GM23248 (cell line): Measurements from ENCODE around the gene ACOT11. TPM values are rescaled to one million over a fixed set of nuclear protein-coding genes. Genes with fewer than 3 reads are reported as not detected.

Source experiments
- DNase-seq: peaks from one replicate; pipeline ENCODE4 v3.0.0-alpha.2; 2015
- H2AFZ ChIP-seq: fragments of 200-600 bp; sonication (generic); 2 replicates; pipeline ENCODE4 v1.6.1; 2016; ENCODE audit warnings: antibody characterized with exemption
- H3F3A ChIP-seq: fragments of 200-600 bp; sonication (generic); 2 replicates; pipeline ENCODE4 v1.6.1; 2016; ENCODE audit warnings: mild to moderate bottlenecking, antibody characterized with exemption, mixed run types; ENCODE audit not compliant: insufficient read depth
- H3K27ac ChIP-seq: fragments of 200-600 bp; sonication (generic); 2 replicates; pipeline ENCODE4 v1.5.1; 2016; ENCODE audit warnings: mild to moderate bottlenecking
- H3K27me3 ChIP-seq: fragments of 200-600 bp; sonication (generic); replicated peaks from 2 replicates; pipeline ENCODE4 v1.6.1; 2016; ENCODE audit warnings: mild to moderate bottlenecking; ENCODE audit not compliant: insufficient read depth
- H3K36me3 ChIP-seq: fragments of 200-600 bp; sonication (generic); 2 replicates; pipeline ENCODE4 v1.6.1; 2016; ENCODE audit warnings: low read depth, mild to moderate bottlenecking
- H3K4me1 ChIP-seq: fragments of 200-600 bp; sonication (generic); 2 replicates; pipeline ENCODE4 v1.6.1; 2016; ENCODE audit warnings: mild to moderate bottlenecking; ENCODE audit not compliant: insufficient read depth
- H3K4me2 ChIP-seq: fragments of 200-600 bp; sonication (generic); one replicate; pipeline ENCODE4 v1.6.1; 2016; ENCODE audit warnings: mild to moderate bottlenecking; ENCODE audit not compliant: unreplicated experiment
- H3K4me3 ChIP-seq: fragments of 200-600 bp; sonication (generic); 2 replicates; pipeline ENCODE4 v1.5.1; 2016; ENCODE audit warnings: mild to moderate bottlenecking
- H3K79me2 ChIP-seq: fragments of 200-600 bp; sonication (generic); 2 replicates; pipeline ENCODE4 v1.6.1; 2016; ENCODE audit warnings: mild to moderate bottlenecking; ENCODE audit not compliant: insufficient read depth
- H3K9ac ChIP-seq: fragments of 200-600 bp; sonication (generic); 2 replicates; pipeline ENCODE4 v1.6.1; 2016; ENCODE audit warnings: mild to moderate bottlenecking
- H3K9me2 ChIP-seq: fragments of 200-600 bp; sonication (generic); 2 replicates; pipeline ENCODE4 v1.6.1; 2016; ENCODE audit warnings: mixed run types, mild to moderate bottlenecking, moderate library complexity; ENCODE audit not compliant: insufficient read depth
- H3K9me3 ChIP-seq: fragments of 200-600 bp; sonication (generic); one replicate; pipeline ENCODE4 v1.6.1; 2017; ENCODE audit warnings: low read depth
- H4K20me1 ChIP-seq: fragments of 200-600 bp; sonication (generic); 2 replicates; pipeline ENCODE4 v1.6.0; 2016; ENCODE audit not compliant: insufficient read depth
- EZH2 ChIP-seq: fragments of 200-600 bp; sonication (generic); IDR thresholded peaks from 2 replicates; pipeline ENCODE4 v1.6.1; 2018; ENCODE audit warnings: antibody characterized with exemption, mild to moderate bottlenecking; ENCODE audit not compliant: insufficient read depth, poor library complexity, severe bottlenecking
- EZH2phosphoT487 ChIP-seq: fragments of 200-600 bp; sonication (generic); IDR thresholded peaks from 2 replicates; pipeline ENCODE4 v1.6.1; 2018; ENCODE audit warnings: antibody characterized with exemption, moderate library complexity, mild to moderate bottlenecking, low read depth; ENCODE audit not compliant: insufficient read depth
- WGBS, 2 experiments: methylation state at CpG; one replicate each; pipeline ENCODE4 v1.1.6; 2015 to 2017; ENCODE audit warnings: low lambda C conversion rate in 2 of 2, low coverage in 1 of 2; ENCODE audit errors: missing lambda C conversion rate in 2 of 2; 5-methylcytosine and 5-hydroxymethylcytosine counted together
- in situ Hi-C: fragments of 300-500 bp; cut with MboI; formaldehyde crosslinking; loops from 2 replicates; pipeline ENCODE4 v1.15.0; 2020
- polyA plus RNA-seq: library from polyadenylated mRNA; unstranded; fragments of >200 nt; fragmentation: Nextera tagmentation; extraction: Ambion mirVana; gene quantifications from 2 replicates; pipeline ENCODE4 v1.2.1, GENCODE V29; 2016
- total RNA-seq: library from RNA; depleted of rRNA; stranded (reverse); fragments of >200 nt; shearing (Covaris generic); gene quantifications from 2 replicates; pipeline ENCODE4 v1.2.3, GENCODE V29; 2014

The ACOT11 gene
- total and polyA plus RNA-seq, 2 experiments from 2014 or later, result 3.4 to 3.6 TPM

DNA sequence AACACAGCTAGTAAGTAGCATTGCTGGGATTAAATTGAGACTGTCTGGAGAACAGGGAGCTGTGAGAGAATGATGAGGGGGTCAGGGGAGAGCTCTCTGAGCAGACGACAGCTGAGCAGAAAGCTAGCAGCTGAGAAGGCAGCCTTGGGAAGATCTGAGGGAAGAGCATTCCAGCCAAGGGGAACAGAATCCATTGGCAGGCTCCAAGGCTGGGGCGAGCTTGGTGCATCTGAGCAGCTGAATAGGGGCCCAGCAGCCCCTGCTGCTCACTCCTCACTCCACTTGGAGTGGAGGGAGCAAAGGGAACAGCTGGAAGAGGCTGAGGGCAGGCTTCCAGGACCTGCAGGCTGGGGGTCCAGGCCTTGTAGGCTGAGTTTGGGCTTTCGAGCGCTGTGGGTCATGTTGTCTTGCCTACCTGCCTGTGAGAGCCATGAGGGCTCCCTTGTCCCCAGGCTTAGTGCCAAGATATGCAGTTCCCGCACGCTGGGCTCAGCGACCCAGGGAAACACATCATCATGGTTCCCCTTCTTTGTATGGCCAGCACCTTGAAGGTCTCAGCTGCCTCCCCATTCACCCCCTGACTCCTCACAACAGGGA is 10.5 kb downstream of the ACOT11 start:
- Histone ChIP-seq H3K4me1 (no peaks in the 10 kb centered on the region), H3K9me3 (peaks cover 4% of the 10 kb centered on the region), H2AFZ (no peak overlapping the region), H3K9ac (no peak overlapping the region), H3K36me3 (no peaks in the 10 kb centered on the region), H3K9me2 (no peaks in the 10 kb centered on the region), H3K4me2 (no peak overlapping the region), H4K20me1 (no peaks in the 10 kb centered on the region), H3K27ac (no peak overlapping the region), H3F3A (no peaks in the 10 kb centered on the region), H3K4me3 (no peak overlapping the region), H3K79me2 (no peaks in the 10 kb centered on the region), H3K27me3 (no peaks in the 10 kb centered on the region)
- TF ChIP-seq EZH2, result no peak
- TF ChIP-seq EZH2phosphoT487, result no peak
- no peak for DNase-seq
- in situ Hi-C loops, result no loop called here
- 91 to 94% methylated on average over 7 of the region's 7 CpGs for WGBS, 2 experiments

DNA sequence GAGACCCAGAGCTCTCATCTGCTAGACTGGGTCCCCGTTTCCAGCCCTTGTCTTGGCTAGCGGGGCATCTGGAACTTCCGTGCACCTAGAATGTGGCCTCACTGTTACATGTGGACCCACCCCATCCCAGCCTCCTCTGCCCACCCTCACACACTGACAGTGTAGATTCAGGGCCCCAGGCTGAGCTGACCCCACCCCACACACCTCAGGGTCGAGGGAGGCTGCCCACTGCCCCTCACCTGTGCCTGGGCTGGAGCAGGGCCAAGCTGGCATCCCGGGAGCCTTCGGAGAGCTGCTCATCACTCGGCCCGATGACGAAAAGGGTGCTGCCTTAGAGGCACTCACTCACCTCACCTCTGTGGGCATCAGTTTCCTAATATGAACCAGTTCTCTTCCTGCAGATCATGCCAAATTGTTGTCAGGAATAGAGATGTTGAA is 11.1 kb downstream of the ACOT11 start:
- 66 to 74% methylated on average over 9 of the region's 9 CpGs for whole genome bisulfite sequencing, 2 experiments
- no peak overlapping the region for H3K27ac ChIP-seq
- H3K4me3 ChIP-seq, result no peak overlapping the region
- in situ Hi-C loops, result no loop called here
- H3K27me3 ChIP-seq, result no peaks in the 10 kb centered on the region
- H2AFZ ChIP-seq, result no peak overlapping the region
- H3F3A ChIP-seq, result no peaks in the 10 kb centered on the region
- no peaks in the 10 kb centered on the region for H3K36me3 ChIP-seq
- H3K79me2 ChIP-seq, result no peaks in the 10 kb centered on the region
- H3K4me2 ChIP-seq, result no peak overlapping the region
- peaks cover 4% of the 10 kb centered on the region for H3K9me3 ChIP-seq
- DNase-seq, result no peak
- TF ChIP-seq EZH2phosphoT487 (no peak), EZH2 (no peak)
- H3K9ac ChIP-seq, result no peak overlapping the region
- H4K20me1 ChIP-seq, result no peaks in the 10 kb centered on the region
- no peaks in the 10 kb centered on the region for H3K9me2 ChIP-seq
- H3K4me1 ChIP-seq, result no peaks in the 10 kb centered on the region

DNA sequence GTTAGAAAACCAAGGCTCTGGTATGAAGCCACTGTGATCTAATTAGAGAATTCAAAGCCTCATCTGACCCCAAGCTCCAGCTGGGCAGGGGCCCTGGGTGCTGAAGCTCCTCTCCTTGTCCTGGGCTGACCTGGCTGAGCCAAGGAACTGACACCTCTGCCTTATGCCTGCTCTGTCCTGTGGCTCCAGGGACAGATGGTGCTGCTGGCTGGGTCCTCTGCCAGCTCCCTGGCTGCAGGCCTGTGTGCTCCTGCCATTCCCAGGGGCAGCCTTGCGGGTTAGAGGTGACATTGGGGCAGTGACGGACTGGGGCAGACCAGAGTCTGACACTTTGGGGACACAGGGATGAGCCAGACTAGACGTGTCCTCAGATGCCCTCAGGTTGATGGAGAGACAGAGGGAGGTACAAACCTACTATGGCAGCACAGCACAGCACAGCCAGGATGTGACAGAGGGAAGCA is 11.8 kb downstream of the ACOT11 start:
- H3K9me2 ChIP-seq, result no peaks in the 10 kb centered on the region

DNA sequence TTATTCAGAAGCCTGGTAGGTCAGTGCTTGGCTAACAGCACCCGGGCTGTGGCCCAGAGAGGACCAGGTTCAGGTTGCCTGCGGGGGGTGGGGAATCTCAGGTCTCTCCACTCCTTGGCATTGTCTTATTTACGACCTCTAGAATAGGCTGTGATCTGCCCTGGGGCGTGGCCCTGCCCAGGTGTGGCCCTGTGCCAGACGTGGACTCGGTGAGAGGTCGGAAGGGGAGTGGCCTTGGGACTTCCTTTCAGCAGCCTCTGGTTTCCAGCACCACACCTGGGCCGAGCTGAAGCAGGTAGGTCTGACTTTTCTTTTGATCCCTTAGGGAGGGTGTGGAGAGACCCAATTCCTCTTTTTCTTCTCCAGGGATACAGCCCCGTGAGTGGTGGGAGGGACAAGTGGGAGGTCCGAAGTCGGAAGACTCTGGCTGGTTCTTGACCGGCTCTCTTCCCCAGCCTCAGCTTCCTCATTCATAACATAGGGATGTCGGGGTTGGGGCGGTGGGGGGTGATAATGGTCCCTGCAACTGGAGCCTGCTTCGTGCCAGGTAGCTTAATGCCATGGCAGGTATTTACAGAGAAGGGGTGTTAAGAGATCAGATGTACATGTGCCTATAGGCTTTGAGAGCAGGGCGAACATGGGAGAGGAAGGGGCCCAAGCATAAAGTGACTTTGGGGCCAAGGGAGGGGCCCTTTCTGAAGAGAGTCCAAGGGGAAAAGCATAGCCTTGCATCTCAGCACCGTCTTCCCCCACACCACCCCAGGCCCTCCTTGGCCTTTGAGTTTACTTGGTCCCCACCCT is 16.5 kb downstream of the ACOT11 start:
- WGBS, 2 experiments, result 83 to 87% methylated on average over 17 of the region's 17 CpGs
- H3K36me3 ChIP-seq, result no peaks in the 10 kb centered on the region
- no peak overlapping the region for H3K27ac ChIP-seq
- H2AFZ ChIP-seq, result no peak overlapping the region
- H3K27me3 ChIP-seq, result no peaks in the 10 kb centered on the region
- H3K79me2 ChIP-seq, result no peaks in the 10 kb centered on the region
- no peaks in the 10 kb centered on the region for H3K9me3 ChIP-seq
- H4K20me1 ChIP-seq, result no peaks in the 10 kb centered on the region
- no peak overlapping the region for H3K4me2 ChIP-seq
- H3K9me2 ChIP-seq, result no peaks in the 10 kb centered on the region
- no peaks in the 10 kb centered on the region for H3F3A ChIP-seq
- H3K4me3 ChIP-seq, result no peak overlapping the region
- H3K9ac ChIP-seq, result no peak overlapping the region
- TF ChIP-seq EZH2 (no peak), EZH2phosphoT487 (no peak)
- in situ Hi-C loops, result no loop called here
- DNase-seq, result no peak
- H3K4me1 ChIP-seq, result peaks cover 6% of the 10 kb centered on the region

More for the DNA sequence above, 11.8 kb downstream of the ACOT11 start:
- 63 to 70% methylated on average over 3 of the region's 3 CpGs for WGBS, 2 experiments
- Histone ChIP-seq H3K4me2 (no peak overlapping the region), H3K4me3 (no peak overlapping the region), H3K27ac (no peak overlapping the region), H2AFZ (no peak overlapping the region), H3F3A (no peaks in the 10 kb centered on the region), H3K9ac (no peak overlapping the region), H3K9me3 (peaks cover 4% of the 10 kb centered on the region), H3K27me3 (no peaks in the 10 kb centered on the region), H3K36me3 (no peaks in the 10 kb centered on the region), H3K79me2 (no peaks in the 10 kb centered on the region), H3K4me1 (no peaks in the 10 kb centered on the region), H4K20me1 (no peaks in the 10 kb centered on the region)
- TF ChIP-seq EZH2phosphoT487, result no peak
- TF ChIP-seq EZH2, result no peak
- in situ Hi-C loops, result no loop called here
- no peak for DNase-seq
